PC-3 (cell line): Measurements from ENCODE around the gene MACIR. TPM values are rescaled to one million over a fixed set of nuclear protein-coding genes. Genes with fewer than 3 reads are reported as not detected.

ENCODE experiments used
- ATAC-seq: fragments of 200-7000 bp; cut with Tn5 transposase; 2 replicates; pipeline ENCODE4 v1.9.1; 2020; ENCODE audit warnings: mild to moderate bottlenecking, moderate library complexity
- BruUV-seq: library from RNA; stranded (reverse); fragments of 400-500 nt; replicated peaks from 2 replicates; lab custom pipeline; 2021; lab: Mats Ljungman, UMichigan
- CTCF ChIA-PET: fragments of 300-600 bp; sonication (Branson Sonifier 250); formaldehyde crosslinking; loops from one replicate; lab custom pipeline; 2022; ENCODE audit warnings: antibody characterized with exemption; lab: Charles Lee
- POLR2A ChIA-PET: fragments of 300-600 bp; sonication (Branson Sonifier 250); formaldehyde crosslinking; loops from one replicate; lab custom pipeline; 2022; ENCODE audit warnings: antibody characterized with exemption; ENCODE audit not compliant: unreplicated experiment; lab: Charles Lee
- DNase-seq: peaks from one replicate; pipeline ENCODE4 v3.0.0-alpha.2; 2015
- H2AFZ ChIP-seq: fragments of 300-600 bp; sonication (generic); 2 replicates; pipeline ENCODE4 v1.6.0; 2016; ENCODE audit warnings: antibody characterized with exemption, low read length
- H3F3A ChIP-seq: fragments of 300-600 bp; sonication (generic); one replicate; pipeline ENCODE4 v1.6.0; 2017; ENCODE audit warnings: antibody characterized with exemption, low read length, control low read depth, mild to moderate bottlenecking; ENCODE audit not compliant: unreplicated experiment
- H3K27ac ChIP-seq: fragments of 300-600 bp; sonication (generic); 2 replicates; pipeline ENCODE4 v1.5.1; 2016; ENCODE audit warnings: mild to moderate bottlenecking, low read length
- H3K27me3 ChIP-seq: fragments of 300-600 bp; sonication (generic); 2 replicates; pipeline ENCODE4 v1.6.1; 2016; ENCODE audit warnings: low read length, mixed read lengths
- H3K36me3 ChIP-seq: fragments of 300-600 bp; sonication (generic); 2 replicates; pipeline ENCODE4 v1.6.1; 2016; ENCODE audit warnings: low read depth, mixed run types, low read length, mixed read lengths
- H3K4me1 ChIP-seq: fragments of 300-600 bp; sonication (generic); 2 replicates; pipeline ENCODE4 v1.5.1; 2016; ENCODE audit warnings: low read length; ENCODE audit not compliant: insufficient read depth
- H3K4me2 ChIP-seq: fragments of 300-600 bp; sonication (generic); 2 replicates; pipeline ENCODE4 v1.6.0; 2016; ENCODE audit warnings: low read length
- H3K4me3 ChIP-seq: fragments of 300-600 bp; sonication (generic); 2 replicates; pipeline ENCODE4 v1.5.1; 2016; ENCODE audit warnings: mild to moderate bottlenecking, low read length, mixed read lengths
- H3K79me2 ChIP-seq: fragments of 300-600 bp; sonication (generic); 2 replicates; pipeline ENCODE4 v1.6.1; 2017; ENCODE audit warnings: low read length, mixed read lengths
- H3K9ac ChIP-seq: fragments of 300-600 bp; sonication (generic); 2 replicates; pipeline ENCODE4 v1.6.0; 2016; ENCODE audit warnings: mild to moderate bottlenecking, low read length
- H3K9me2 ChIP-seq: fragments of 300-600 bp; sonication (generic); replicated peaks from 2 replicates; pipeline ENCODE4 v1.6.1; 2016; ENCODE audit warnings: mixed run types, low read length, mixed read lengths
- H3K9me3 ChIP-seq: fragments of 300-600 bp; sonication (generic); 2 replicates; pipeline ENCODE4 v1.6.1; 2016; ENCODE audit warnings: low read length, mixed read lengths
- H4K20me1 ChIP-seq: fragments of 300-600 bp; sonication (generic); 2 replicates; pipeline ENCODE4 v1.6.1; 2016; ENCODE audit warnings: low read length, mixed read lengths
- EZH2 ChIP-seq: fragments of 300-600 bp; sonication (generic); IDR thresholded peaks from one replicate; pipeline ENCODE4 v1.6.1; 2017; ENCODE audit warnings: antibody characterized with exemption, mild to moderate bottlenecking, low read length; ENCODE audit not compliant: unreplicated experiment
- EZH2phosphoT487 ChIP-seq: fragments of 300-600 bp; sonication (generic); IDR thresholded peaks from 2 replicates; pipeline ENCODE4 v1.6.1; 2018; ENCODE audit warnings: mild to moderate bottlenecking, antibody characterized with exemption, low read length, borderline replicate concordance
- intact Hi-C: fragments of 100-400 bp; cut with micrococcal nuclease; formaldehyde crosslinking; loops from 2 replicates; pipeline ENCODE4 v1.9.0; 2023
- total RNA-seq: library from RNA; depleted of rRNA; stranded (reverse); fragments of >200 nt; gene quantifications from 2 replicates; pipeline ENCODE4 v1.2.3, GENCODE V29; 2014
- TF ChIP-seq, protein P1 (sequence below): fragments of 300-600 bp; sonication (generic); conservative IDR thresholded peaks from 2 replicates; pipeline ENCODE4 v1.5.1; 2017; ENCODE audit warnings: antibody characterized with exemption, low read depth, mild to moderate bottlenecking, low read length

Gene MACIR
- total RNA-seq, 1 experiment from 2014 or later: 22.2 TPM

- POLR2A ChIA-PET: no interaction called here
Observed at GRCh38 chr5:103232393-103232999, 26.1 kb upstream of the MACIR start.

DNA sequence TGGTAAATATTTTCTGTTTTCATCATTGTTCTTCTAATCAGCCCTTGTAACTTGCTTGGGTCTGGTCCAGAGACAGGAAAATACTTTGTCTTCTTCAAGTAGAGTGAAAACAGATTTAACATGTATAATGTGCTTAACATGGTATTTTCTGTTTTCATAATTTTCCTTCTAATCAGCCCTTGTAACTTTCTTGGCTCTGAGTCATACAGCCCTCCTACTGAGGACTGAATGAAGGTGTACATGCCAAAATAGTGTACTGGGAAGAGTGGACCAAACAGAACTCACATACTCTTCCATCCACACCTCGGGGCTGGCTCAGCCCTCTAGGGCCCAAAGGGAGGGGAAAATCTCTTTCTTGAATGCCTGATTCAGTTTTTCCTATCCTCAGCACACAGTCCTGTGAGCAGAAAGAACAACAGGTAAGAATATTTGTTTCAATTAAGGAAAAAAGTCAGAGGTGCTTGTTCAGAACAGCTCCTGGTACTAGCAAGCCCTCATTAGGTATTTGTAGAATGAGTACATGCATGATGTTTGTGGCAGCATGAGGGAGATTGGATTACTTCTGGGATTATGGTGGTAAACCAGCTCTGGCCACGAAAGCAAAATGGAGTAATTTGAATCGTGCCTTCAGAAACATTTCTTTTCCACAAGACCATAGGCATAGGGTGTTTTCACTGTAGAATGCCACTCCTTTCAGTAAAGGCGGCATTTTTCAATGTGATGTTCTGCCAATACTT, 24.2 kb upstream of the MACIR start:
- Histone ChIP-seq H3K79me2 (no peaks in the 10 kb centered on the region), H3K9me3 (no peaks in the 10 kb centered on the region; the same call in 1 of the 2 replicates), H3K36me3 (no peaks in the 10 kb centered on the region), H3K4me2 (no peak overlapping the region), H3K27me3 (no peaks in the 10 kb centered on the region), H3K4me3 (no peak overlapping the region), H3K27ac (no peak overlapping the region), H4K20me1 (no peaks in the 10 kb centered on the region), H2AFZ (peak overlapping the region; percentile 25; the same call in 1 of the 2 replicates), H3F3A (no peaks in the 10 kb centered on the region), H3K4me1 (0 out of 2 replicates have a peak, but pooled peaks cover 4% of the 10 kb centered on the region), H3K9me2 (no peaks in the 10 kb centered on the region), H3K9ac (no peak overlapping the region)
- ChIA-PET POLR2A (no interaction called here), CTCF (no interaction called here)
- peak; percentile 52 for ATAC-seq
- no TSS peak for BruUV-seq
- intact Hi-C loops: no loop called here
- DNase-seq: peak; percentile 25
- no peak for TF ChIP-seq EZH2phosphoT487
- TF ChIP-seq EZH2: no peak
- TF ChIP-seq, protein P1, sequence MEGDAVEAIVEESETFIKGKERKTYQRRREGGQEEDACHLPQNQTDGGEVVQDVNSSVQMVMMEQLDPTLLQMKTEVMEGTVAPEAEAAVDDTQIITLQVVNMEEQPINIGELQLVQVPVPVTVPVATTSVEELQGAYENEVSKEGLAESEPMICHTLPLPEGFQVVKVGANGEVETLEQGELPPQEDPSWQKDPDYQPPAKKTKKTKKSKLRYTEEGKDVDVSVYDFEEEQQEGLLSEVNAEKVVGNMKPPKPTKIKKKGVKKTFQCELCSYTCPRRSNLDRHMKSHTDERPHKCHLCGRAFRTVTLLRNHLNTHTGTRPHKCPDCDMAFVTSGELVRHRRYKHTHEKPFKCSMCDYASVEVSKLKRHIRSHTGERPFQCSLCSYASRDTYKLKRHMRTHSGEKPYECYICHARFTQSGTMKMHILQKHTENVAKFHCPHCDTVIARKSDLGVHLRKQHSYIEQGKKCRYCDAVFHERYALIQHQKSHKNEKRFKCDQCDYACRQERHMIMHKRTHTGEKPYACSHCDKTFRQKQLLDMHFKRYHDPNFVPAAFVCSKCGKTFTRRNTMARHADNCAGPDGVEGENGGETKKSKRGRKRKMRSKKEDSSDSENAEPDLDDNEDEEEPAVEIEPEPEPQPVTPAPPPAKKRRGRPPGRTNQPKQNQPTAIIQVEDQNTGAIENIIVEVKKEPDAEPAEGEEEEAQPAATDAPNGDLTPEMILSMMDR: no peak

More at GRCh38 chr5:103232393-103232999, 26.1 kb upstream of the MACIR start:
- Histone ChIP-seq H3K9me2 (no peaks in the 10 kb centered on the region), H3K27me3 (no peaks in the 10 kb centered on the region), H3K9me3 (no peaks in the 10 kb centered on the region), H3K4me2 (no peak overlapping the region), H3F3A (no peaks in the 10 kb centered on the region), H3K79me2 (no peaks in the 10 kb centered on the region), H2AFZ (no peak overlapping the region), H3K36me3 (no peaks in the 10 kb centered on the region), H3K4me3 (no peak overlapping the region), H3K4me1 (0 out of 2 replicates have a peak, but pooled peaks cover 4% of the 10 kb centered on the region), H4K20me1 (no peaks in the 10 kb centered on the region), H3K27ac (no peak overlapping the region), H3K9ac (no peak overlapping the region)
- DNase-seq (peak; percentile 77), ATAC-seq (peak; percentile 90)
- no TSS peak for BruUV-seq
- TF ChIP-seq, protein P1: peak; percentile 97
- no peak for TF ChIP-seq EZH2phosphoT487
- intact Hi-C loops: loop anchor here (1.0 to 2.0 kb wide), 2 partner anchors 26 to 243 kb away; partner anchors contain the start of gene MACIR
- CTCF ChIA-PET: interaction anchor here (0.6 to 2.0 kb wide), 4 partner anchors 24 to 287 kb away, joined by 4 to 27 read pairs (median 5); no protein-coding TSS in a partner anchor
